SJSA1 (cell line): Measurements from ENCODE around the gene LBR. TPM values are rescaled to one million over a fixed set of nuclear protein-coding genes. Genes with fewer than 3 reads are reported as not detected.

Source experiments
- DNase-seq, 2 experiments: peaks; one replicate each; pipeline ENCODE4 v3.0.0-alpha.2; 2015 to 2020; ENCODE audit warnings: low spot score in 2 of 2, low read depth in 1 of 2
- H3K27ac ChIP-seq: fragments of 250-450 bp; sonication (Bioruptor Pico); 2 replicates; pipeline ENCODE4 v1.5.1; 2020; ENCODE audit warnings: mild to moderate bottlenecking, moderate library complexity
- H3K27me3 ChIP-seq: fragments of 250-450 bp; sonication (Bioruptor Pico); replicated peaks from 2 replicates; pipeline ENCODE4 v1.5.1; 2020; ENCODE audit warnings: mild to moderate bottlenecking, moderate library complexity
- H3K36me3 ChIP-seq: fragments of 250-450 bp; sonication (Bioruptor Pico); 2 replicates; pipeline ENCODE4 v1.5.1; 2020; ENCODE audit warnings: mild to moderate bottlenecking
- H3K4me1 ChIP-seq: fragments of 250-450 bp; sonication (Bioruptor Pico); replicated peaks from 2 replicates; pipeline ENCODE4 v1.6.1; 2021; ENCODE audit warnings: mild to moderate bottlenecking
- H3K4me3 ChIP-seq: fragments of 250-450 bp; sonication (Bioruptor Pico); 2 replicates; pipeline ENCODE4 v1.5.1; 2020; ENCODE audit warnings: mild to moderate bottlenecking
- H3K9me3 ChIP-seq: fragments of 250-450 bp; sonication (Bioruptor Pico); replicated peaks from 2 replicates; pipeline ENCODE4 v1.5.1; 2020; ENCODE audit warnings: mild to moderate bottlenecking
- total RNA-seq: library from RNA; depleted of rRNA; stranded (reverse); fragments of >200 nt; shearing (Covaris generic); gene quantifications from 2 replicates; pipeline ENCODE4 v1.2.3, GENCODE V29; 2014

Gene LBR
- total RNA-seq, 1 experiment from 2014 or later, result 66.8 TPM

DNA sequence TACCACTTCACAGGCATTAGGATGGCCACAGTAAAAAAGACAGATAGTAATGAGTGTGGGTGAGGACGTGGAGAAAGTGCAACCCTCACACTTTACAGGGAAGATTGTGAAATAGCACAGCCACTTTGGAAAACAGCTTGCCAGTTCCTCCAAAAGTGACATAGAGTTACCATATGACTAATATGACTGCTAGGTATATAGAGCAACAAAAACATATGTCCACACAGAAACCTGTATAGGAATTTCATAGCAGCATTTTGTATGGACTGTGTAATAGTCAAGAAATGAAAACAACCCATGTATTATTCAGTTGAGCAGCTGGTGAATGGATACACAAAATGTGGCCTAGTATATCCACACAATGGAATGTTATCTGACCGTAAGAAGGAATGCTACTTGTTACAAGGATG lies 30.4 kb upstream of the LBR start:
- H3K9me3 ChIP-seq, result no peaks in the 10 kb centered on the region

DNA sequence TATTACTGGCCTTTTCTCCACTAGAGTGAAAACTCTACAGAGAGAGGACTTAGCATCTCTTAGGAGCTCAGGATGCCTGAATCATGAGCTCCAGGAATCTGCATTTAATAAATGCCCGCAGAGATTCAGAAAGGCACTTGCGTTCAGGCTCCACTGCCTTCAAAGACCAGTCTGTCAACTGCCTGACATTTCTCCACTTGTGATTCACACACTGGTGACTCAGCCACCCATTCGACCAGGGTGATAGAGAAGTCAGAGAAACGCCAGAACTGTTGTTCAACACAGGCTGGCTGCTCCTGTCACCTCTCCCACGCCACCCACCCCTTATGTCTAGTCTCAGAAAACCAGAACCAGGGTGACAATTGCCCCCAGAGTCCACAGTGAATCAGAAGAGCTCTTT lies 26.9 kb upstream of the LBR start:
- Histone ChIP-seq H3K4me3 (no peak overlapping the region), H3K27ac (peak overlapping the region; percentile 11; the same call in 1 of the 2 replicates), H3K27me3 (no peaks in the 10 kb centered on the region), H3K4me1 (peaks cover 26% of the 10 kb centered on the region), H3K9me3 (no peaks in the 10 kb centered on the region), H3K36me3 (no peaks in the 10 kb centered on the region)
- peak; percentile 63 to 77 for DNase-seq

More for the DNA sequence above, 30.4 kb upstream of the LBR start:
- H3K27ac ChIP-seq, result no peak overlapping the region
- H3K4me3 ChIP-seq, result no peak overlapping the region
- no peaks in the 10 kb centered on the region for H3K27me3 ChIP-seq
- peaks cover 38% of the 10 kb centered on the region for H3K4me1 ChIP-seq
- no peak for DNase-seq
- H3K36me3 ChIP-seq, result no peaks in the 10 kb centered on the region

DNA sequence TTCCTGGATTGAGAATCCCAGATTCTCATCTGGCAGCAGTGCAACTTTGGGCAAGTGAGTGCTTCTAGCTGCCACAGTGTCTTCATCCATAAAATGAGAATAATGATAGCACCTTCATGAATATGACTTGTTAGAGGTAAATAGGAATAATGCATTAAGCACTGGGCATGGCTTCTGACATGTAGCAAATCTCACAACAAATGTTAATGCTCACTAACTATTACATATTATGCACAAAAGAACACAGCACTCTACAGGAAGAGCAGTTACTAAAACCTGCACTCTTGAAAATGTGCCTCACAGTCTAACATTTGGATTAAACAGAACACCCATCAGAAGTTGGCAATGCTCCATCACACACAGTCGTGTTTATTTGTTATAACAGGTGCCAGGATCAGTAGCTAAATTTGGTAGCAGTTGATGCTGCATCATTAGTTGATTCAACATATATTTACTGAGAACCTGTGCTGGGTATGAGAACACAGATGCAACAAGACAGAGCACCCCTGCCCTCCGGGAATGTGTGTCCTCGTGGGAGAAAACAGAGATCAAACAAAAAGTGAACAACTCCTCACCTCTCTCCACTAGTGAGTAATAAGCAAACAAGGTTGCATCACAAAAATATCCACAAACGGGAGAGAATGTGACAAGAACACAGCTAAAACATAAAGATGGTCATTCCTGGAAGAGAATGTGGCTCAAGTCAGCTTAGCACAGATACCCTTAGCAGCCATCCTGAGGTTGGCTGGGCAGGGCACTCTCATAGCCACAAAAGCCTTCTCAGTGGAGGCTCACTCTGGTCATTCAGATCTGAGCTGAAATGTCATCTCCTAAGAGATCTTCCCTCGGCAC lies 26.2 kb upstream of the LBR start:
- peak overlapping the region; percentile 11; the same call in 1 of the 2 replicates for H3K27ac ChIP-seq
- H3K36me3 ChIP-seq, result no peaks in the 10 kb centered on the region
- peaks cover 20% of the 10 kb centered on the region for H3K4me1 ChIP-seq
- DNase-seq, result no peak
- no peaks in the 10 kb centered on the region for H3K9me3 ChIP-seq
- no peak overlapping the region for H3K4me3 ChIP-seq
- no peaks in the 10 kb centered on the region for H3K27me3 ChIP-seq

DNA sequence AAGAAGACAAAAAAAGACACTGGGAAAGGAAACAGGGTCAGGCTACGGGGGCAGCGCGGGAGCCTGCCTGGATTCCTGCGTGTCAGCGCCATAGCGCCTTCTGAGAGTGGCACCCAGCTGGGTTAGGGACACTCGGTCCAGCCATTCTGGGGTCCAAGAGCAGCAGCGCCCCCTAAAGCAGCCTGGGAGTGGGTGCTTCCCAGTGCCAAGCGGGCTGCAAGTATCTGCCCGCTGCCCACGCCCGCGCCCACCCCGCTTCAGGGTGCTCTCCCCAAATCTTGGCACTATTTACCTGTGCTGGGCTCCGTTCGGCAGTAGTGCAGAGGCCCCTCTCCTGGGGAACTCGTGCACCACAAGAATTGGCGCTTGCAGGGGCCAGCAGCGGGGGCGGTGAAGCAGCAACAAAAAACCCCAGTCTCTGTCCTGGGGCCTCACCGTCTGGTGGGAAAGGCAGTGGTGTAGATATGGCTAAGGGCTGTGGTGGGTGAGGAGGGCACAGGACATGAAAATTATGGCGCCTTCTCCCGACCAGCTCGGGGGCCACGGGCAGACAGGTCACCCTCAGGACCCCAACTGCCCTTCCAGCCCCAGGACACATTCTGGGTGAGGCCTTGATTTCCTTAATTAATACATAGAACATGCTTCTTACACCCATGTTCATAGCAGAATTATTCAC lies 24.1 kb upstream of the LBR start:
- no peak overlapping the region for H3K27ac ChIP-seq
- H3K4me3 ChIP-seq, result no peak overlapping the region

DNA sequence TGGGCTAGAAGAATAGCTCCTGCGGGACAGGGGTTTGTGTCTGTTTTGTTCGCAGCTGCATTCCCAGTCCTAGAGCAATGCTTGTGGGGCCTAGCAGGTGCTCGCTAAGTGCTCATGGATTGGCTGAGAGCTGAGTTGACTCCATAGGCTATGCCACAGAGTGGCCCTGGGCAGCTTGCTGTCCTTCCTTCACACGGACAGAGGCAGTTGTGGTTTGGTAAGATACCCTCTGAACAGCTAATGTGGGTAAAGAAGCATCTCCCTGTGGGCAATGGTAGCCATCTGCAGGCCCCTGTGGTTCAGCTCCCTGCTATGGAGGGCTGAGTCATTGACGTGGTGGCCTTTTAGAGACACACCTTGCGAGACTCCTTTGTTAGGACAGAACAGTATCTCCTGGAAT lies 23.5 kb upstream of the LBR start:
- no peaks in the 10 kb centered on the region for H3K27me3 ChIP-seq
- DNase-seq, result no peak
- peaks cover 14% of the 10 kb centered on the region for H3K4me1 ChIP-seq
- no peak overlapping the region for H3K27ac ChIP-seq
- no peaks in the 10 kb centered on the region for H3K36me3 ChIP-seq
- no peak overlapping the region for H3K4me3 ChIP-seq
- no peaks in the 10 kb centered on the region for H3K9me3 ChIP-seq

More for the DNA sequence above, 24.1 kb upstream of the LBR start:
- DNase-seq, result no peak
- peaks cover 14% of the 10 kb centered on the region for H3K4me1 ChIP-seq
- no peaks in the 10 kb centered on the region for H3K36me3 ChIP-seq
- H3K27me3 ChIP-seq, result no peaks in the 10 kb centered on the region
- no peaks in the 10 kb centered on the region for H3K9me3 ChIP-seq

DNA sequence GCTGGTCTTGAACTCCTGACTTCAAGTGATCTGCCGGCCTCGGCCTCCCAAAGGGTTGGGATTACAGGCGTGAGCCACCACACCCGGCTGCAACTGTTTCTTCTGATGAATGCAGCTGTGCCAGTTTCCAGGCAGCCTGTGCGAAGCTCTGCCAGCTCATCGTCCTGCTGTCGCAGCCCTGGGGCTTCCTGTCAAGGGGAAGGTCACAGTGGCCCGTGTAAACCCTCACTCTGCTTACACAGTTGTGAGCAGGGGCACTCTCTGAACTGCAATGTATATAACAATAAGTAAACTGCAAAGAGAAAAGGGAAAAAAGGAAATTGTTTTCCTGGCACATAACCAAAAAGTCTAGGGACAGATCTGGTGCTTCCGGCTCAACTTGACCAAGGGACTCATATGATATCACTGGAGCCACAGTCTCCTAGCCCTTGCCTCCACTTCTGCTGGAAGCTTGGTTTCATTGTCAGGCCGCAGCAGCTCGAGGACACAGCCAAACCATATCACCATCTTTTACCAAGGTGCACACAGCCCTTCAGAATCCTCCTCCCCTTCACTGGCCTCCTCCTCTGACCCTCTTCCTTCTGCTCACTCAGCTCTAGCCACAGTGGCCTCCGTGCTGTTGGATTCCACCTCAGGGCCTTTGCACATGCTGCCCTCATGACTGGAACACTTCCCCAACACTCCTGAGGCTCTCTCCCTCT lies 22.8 kb upstream of the LBR start:
- Histone ChIP-seq H3K4me1 (peaks cover 15% of the 10 kb centered on the region), H3K27me3 (no peaks in the 10 kb centered on the region), H3K4me3 (no peak overlapping the region), H3K36me3 (no peaks in the 10 kb centered on the region), H3K27ac (no peak overlapping the region), H3K9me3 (no peaks in the 10 kb centered on the region)
- DNase-seq, result no peak

DNA sequence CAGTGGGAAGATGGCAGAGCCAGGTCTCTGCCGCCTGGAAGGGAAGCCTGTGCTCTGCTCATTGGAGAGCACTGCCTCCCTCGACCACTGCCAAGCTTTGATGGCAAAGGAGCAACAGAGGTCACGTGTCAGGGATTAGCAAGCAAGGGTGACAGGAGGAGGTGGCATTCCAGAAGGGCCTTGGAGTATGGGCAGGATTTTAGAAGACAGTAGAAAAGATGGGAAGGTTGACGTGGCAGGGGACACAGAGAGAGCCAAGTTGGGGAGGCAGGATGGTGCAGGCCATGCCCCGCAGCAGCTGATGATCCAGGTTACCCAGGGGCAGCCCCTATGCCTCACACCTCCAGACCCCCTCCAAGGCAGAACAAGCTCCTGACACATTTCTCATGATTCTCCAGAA lies 21.9 kb upstream of the LBR start:
- Histone ChIP-seq H3K4me3 (no peak overlapping the region), H3K27me3 (no peaks in the 10 kb centered on the region), H3K9me3 (no peaks in the 10 kb centered on the region), H3K36me3 (no peaks in the 10 kb centered on the region), H3K4me1 (peaks cover 20% of the 10 kb centered on the region), H3K27ac (no peak overlapping the region)
- no peak for DNase-seq

DNA sequence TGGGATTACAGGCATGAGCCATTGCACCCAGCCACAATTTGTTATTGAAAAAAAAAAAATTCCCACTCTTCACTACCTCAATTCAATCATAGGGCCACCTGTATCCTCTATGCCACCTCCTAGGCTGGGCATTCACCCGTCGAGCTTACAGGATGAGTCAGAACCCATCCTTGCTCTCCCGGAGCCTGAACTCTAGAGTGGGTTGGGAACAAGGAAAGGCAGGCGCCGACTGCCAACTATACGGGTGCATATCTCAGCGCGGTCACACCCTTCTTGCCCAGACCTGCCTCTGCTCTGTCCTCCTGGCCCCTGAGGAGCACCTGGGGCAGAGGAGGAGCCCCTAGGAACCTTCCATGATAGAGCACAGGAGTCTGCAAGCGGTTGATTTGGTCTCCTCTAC lies 21.4 kb upstream of the LBR start:
- Histone ChIP-seq H3K9me3 (no peaks in the 10 kb centered on the region), H3K36me3 (no peaks in the 10 kb centered on the region), H3K4me1 (peaks cover 18% of the 10 kb centered on the region), H3K27me3 (no peaks in the 10 kb centered on the region), H3K4me3 (no peak overlapping the region), H3K27ac (no peak overlapping the region)
- DNase-seq, result no peak

DNA sequence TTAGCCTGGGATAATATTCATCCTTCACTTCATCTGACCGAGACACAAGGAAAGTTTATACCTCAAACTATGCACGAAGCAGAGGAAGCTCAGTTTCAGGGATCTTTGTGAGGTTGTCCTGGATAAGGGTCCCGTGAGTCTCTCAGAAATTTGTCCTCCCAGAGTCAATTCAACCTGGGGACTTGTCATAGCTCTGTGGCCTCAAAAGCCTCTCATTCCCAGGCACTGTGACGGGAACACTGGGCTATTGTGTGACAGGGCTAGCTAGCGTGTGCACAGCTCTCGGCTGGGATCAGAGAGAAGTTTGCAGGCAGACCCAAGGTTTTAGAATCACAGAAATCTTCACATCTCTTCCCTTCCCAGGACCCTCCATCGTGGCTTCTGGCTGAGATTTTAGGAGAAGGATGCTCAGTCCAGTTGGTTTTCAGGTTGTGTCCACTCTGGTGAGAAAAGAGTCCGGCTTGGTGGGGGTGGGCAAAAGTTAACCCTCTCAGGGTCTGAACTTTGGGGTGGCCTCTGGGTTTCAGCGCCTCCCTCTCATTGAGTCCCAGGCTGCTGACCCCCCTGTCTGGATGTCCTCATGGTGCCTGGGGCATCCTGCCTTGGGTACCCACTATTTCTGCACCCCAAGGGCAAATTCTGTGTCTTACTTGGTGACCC lies 20.4 kb upstream of the LBR start:
- Histone ChIP-seq H3K4me3 (no peak overlapping the region), H3K27ac (no peak overlapping the region), H3K9me3 (no peaks in the 10 kb centered on the region), H3K27me3 (no peaks in the 10 kb centered on the region), H3K4me1 (peaks cover 13% of the 10 kb centered on the region), H3K36me3 (no peaks in the 10 kb centered on the region)
- DNase-seq, result no peak

DNA sequence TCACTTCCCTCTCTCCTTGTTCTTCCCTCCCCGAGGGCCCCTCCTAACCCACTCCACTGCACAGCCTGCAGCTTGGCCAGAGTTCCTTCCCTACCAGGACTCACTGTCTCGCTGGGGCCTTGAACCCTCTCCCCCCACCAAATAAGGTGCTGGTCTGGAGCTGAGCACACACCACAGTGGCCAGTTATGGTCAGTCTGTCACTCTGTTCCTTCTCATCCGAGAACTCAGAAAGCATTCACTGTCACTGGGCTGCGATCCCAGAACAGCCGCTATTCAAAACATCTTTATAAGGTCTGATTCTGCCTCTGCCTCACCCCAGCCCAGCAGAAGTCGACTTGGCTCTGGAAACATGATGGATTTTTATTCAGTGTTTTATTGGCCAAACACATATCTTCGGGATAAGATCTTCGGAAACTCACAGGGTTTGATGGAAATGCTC lies 19.8 kb upstream of the LBR start:
- no peak for DNase-seq
- Histone ChIP-seq H3K27me3 (no peaks in the 10 kb centered on the region), H3K9me3 (no peaks in the 10 kb centered on the region), H3K27ac (no peak overlapping the region), H3K4me1 (peaks cover 13% of the 10 kb centered on the region), H3K36me3 (no peaks in the 10 kb centered on the region), H3K4me3 (no peak overlapping the region)

DNA sequence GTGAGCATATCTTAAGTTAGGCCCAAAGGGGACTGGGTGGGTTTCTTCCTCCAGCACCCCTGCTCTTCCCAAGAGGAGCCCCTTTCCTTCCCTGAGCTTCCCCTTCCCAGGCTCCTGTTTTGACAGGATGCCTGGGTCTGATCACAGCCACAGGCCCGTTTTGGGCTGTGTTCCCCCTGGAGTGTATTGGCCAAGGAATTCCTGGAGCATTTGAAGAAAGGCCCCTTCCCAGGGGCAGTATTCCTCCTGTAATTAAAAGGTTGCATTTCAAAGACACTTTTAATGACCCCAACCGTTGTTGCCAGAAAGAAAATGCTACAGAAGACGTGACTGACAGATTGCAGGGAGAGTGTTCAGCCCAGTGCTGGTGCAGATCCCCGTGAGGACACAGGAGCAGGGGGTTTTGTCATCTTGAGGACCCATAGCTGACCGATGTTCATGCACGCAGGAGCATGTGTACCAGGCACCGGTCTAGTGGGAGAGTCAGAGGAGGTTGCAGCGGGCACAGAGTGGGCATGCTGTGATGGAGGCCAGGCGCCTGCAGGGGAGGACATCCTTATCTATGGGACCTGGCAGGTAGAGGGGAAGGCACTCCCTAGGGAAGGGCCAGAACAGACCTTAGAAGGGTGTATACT lies 19.3 kb upstream of the LBR start:
- no peaks in the 10 kb centered on the region for H3K36me3 ChIP-seq
- H3K4me1 ChIP-seq, result peaks cover 13% of the 10 kb centered on the region
- H3K27ac ChIP-seq, result no peak overlapping the region
- H3K27me3 ChIP-seq, result no peaks in the 10 kb centered on the region
- DNase-seq, result no peak
- H3K4me3 ChIP-seq, result no peak overlapping the region
- no peaks in the 10 kb centered on the region for H3K9me3 ChIP-seq

DNA sequence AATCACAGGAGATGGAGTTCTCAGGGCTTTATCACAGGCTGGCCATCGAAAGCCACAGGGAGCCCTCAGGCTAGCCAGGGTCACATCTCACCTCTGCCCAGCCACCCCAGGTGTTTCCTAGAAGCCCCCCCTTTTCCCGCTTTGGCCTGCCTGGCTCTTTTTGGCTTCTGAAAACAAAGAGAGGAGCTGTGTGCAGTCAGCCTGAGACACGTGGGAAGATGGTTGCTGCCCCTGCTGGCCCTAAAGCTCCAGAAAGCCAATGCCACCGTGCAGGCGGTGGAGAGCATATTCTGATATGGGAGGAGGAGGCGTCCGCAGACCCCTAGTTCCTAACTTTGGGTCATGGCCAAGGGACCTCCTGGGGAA lies 18.7 kb upstream of the LBR start:
- H3K9me3 ChIP-seq, result no peaks in the 10 kb centered on the region
- H3K4me3 ChIP-seq, result no peak overlapping the region
- peaks cover 13% of the 10 kb centered on the region for H3K4me1 ChIP-seq
- H3K27ac ChIP-seq, result no peak overlapping the region
- H3K27me3 ChIP-seq, result no peaks in the 10 kb centered on the region
- H3K36me3 ChIP-seq, result no peaks in the 10 kb centered on the region
- DNase-seq, result no peak
